Cardiac muscle cell (in vitro differentiated cells and primary cell): ENCODE results near the gene ADAMTS2. TPM values are rescaled to one million over a fixed set of nuclear protein-coding genes. Genes with fewer than 3 reads are reported as not detected.

ENCODE experiments used
- DNase-seq, 2 donors: peaks; one replicate each; pipeline versions ENCODE4 v3.0.0 to v3.0.0-alpha.2; 2010 to 2017; ENCODE audit warnings: low read depth in 1 of 2, low spot score in 1 of 2
- H3K27ac ChIP-seq: fragments of 200-600 bp; sonication (generic); 2 replicates; pipeline ENCODE4 v1.5.1; 2016
- H3K27me3 ChIP-seq: fragments of 200-600 bp; sonication (generic); 2 replicates; pipeline ENCODE4 v1.6.0; 2016; ENCODE audit warnings: control low read depth
- H3K36me3 ChIP-seq: fragments of 200-600 bp; sonication (generic); 2 replicates; pipeline ENCODE4 v1.5.1; 2016; ENCODE audit warnings: control low read depth
- H3K4me1 ChIP-seq: fragments of 200-600 bp; sonication (generic); 2 replicates; pipeline ENCODE4 v1.8.1; 2017; ENCODE audit warnings: low read depth, mild to moderate bottlenecking, mixed run types
- H3K4me3 ChIP-seq: fragments of 200-600 bp; sonication (generic); 2 replicates; pipeline ENCODE4 v1.5.1; 2016; ENCODE audit warnings: mild to moderate bottlenecking
- H3K9me3 ChIP-seq: fragments of 200-600 bp; sonication (generic); 2 replicates; pipeline ENCODE4 v1.5.1; 2017; ENCODE audit warnings: low read depth, mild to moderate bottlenecking, control low read depth
- CTCF ChIP-seq: IDR thresholded peaks from 2 replicates; pipeline ENCODE4 v1.5.1; 2012; ENCODE audit warnings: low read depth, mild to moderate bottlenecking, low read length
- polyA plus RNA-seq: library from polyadenylated mRNA; unstranded; fragments of >200 nt; fragmentation: Nextera tagmentation; extraction: Ambion mirVana; gene quantifications from 2 replicates; pipeline ENCODE4 v1.2.1, GENCODE V29; 2016
- total RNA-seq: library from RNA; depleted of rRNA; stranded (reverse); fragments of >200 nt; gene quantifications from 2 replicates; pipeline ENCODE4 v1.2.3, GENCODE V29; 2016

The ADAMTS2 gene
- total and polyA plus RNA-seq, 2 experiments from 2014 or later: 3.1 to 8.8 TPM

- H3K27me3 ChIP-seq: no peaks in the 10 kb centered on the region
- no peak for TF ChIP-seq CTCF
- H3K4me3 ChIP-seq: no peak overlapping the region
- no peak for DNase-seq
- no peak overlapping the region for H3K27ac ChIP-seq
- no peaks in the 10 kb centered on the region for H3K9me3 ChIP-seq
- no peaks in the 10 kb centered on the region for H3K4me1 ChIP-seq
- H3K36me3 ChIP-seq: no peaks in the 10 kb centered on the region
These were observed 28.8 kb upstream of the ADAMTS2 start for GRCh38 chr5:179373961-179374505.

DNA sequence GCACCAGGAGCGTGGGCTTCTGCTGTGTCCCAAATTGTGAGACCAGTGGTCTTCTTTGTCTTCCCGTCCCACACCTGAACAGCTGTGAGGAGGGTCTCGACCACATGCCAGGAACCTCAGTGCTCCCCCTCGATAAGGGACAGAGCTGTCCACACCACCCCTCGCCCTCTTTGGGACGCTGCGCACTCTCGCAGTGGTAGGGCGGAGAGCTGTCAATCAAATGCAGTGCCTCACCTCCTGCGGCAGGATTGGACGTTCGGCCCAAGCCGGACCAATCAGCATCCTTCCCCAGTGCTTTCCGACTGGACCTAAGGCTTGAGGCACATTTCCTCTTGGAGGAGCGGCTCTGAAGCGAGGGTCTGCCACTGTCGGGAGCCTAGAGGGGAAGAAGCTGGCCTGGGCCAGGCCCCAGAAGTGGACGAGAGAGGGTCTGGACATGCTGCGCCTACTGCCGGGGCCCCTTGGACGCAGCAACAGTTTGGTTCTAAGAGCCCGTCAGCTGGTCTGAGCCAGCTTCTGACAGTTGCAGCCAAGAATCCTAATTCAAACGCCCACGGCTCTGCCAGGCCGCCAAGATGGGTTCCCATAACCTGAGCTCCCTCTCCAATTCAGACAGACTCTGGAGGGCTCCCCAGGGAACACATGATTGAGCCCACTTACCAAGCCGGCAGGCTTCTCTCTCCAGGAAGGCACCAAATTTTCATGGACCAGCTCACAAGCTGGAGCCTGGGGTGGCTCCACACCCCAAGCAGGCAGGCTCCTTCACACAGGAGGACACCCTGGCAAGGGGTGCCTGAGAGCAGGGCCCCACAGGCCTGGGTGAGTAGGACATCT is 28.1 kb upstream of the ADAMTS2 start:
- Histone ChIP-seq H3K9me3 (no peaks in the 10 kb centered on the region), H3K27ac (no peak overlapping the region), H3K4me3 (no peak overlapping the region), H3K36me3 (no peaks in the 10 kb centered on the region), H3K27me3 (no peaks in the 10 kb centered on the region), H3K4me1 (no peaks in the 10 kb centered on the region)
- no peak for DNase-seq
- TF ChIP-seq CTCF: no peak

- Histone ChIP-seq H3K27ac (no peak overlapping the region), H3K9me3 (no peaks in the 10 kb centered on the region), H3K4me3 (no peak overlapping the region), H3K27me3 (no peaks in the 10 kb centered on the region), H3K4me1 (no peaks in the 10 kb centered on the region), H3K36me3 (no peaks in the 10 kb centered on the region)
- no peak for TF ChIP-seq CTCF
- no peak for DNase-seq
These were observed 26.7 kb upstream of the ADAMTS2 start for GRCh38 chr5:179371681-179372680.

GRCh38 chr5:179371121-179371510 is 25.9 kb upstream of the ADAMTS2 start:
- DNase-seq: no peak
- Histone ChIP-seq H3K4me1 (no peaks in the 10 kb centered on the region), H3K27ac (no peak overlapping the region), H3K9me3 (no peaks in the 10 kb centered on the region), H3K27me3 (no peaks in the 10 kb centered on the region), H3K4me3 (no peak overlapping the region), H3K36me3 (no peaks in the 10 kb centered on the region)
- TF ChIP-seq CTCF: no peak

GRCh38 chr5:179370490-179371120 is 25.3 kb upstream of the ADAMTS2 start:
- H3K4me1 ChIP-seq: no peaks in the 10 kb centered on the region
- H3K36me3 ChIP-seq: no peaks in the 10 kb centered on the region
- no peak overlapping the region for H3K27ac ChIP-seq
- TF ChIP-seq CTCF: no peak
- no peak overlapping the region for H3K4me3 ChIP-seq
- H3K9me3 ChIP-seq: no peaks in the 10 kb centered on the region
- H3K27me3 ChIP-seq: no peaks in the 10 kb centered on the region
- no peak for DNase-seq
